COLO829 (cell line): ENCODE measurements around the gene PARP11.
A peak's percentile ranks its signal among the peaks of the same experiment; 100 is the strongest.
"Not testable (repeated sequence)": the region's sequence is repeated elsewhere in the genome, so short reads cannot be mapped to it uniquely, and the experiment has no call there.

Experiments used
- DNase-seq: peaks from one replicate; pipeline ENCODE4 v3.0.0; 2012; ENCODE audit warnings: low spot score

Gene PARP11

GRCh38 chr12:3882896-3883564 lies 9.8 kb upstream of the PARP11 start:
- peak; percentile 20 for DNase-seq

GRCh38 chr12:3882406-3882805 lies 9.2 kb upstream of the PARP11 start:
- no peak for DNase-seq

- DNase-seq: no peak
Measured at GRCh38 chr12:3881281-3881950, 8.2 kb upstream of the PARP11 start.

- no peak for DNase-seq
Measured at GRCh38 chr12:3879846-3880245, 6.6 kb upstream of the PARP11 start.

GRCh38 chr12:3871356-3871755 lies 1.8 kb downstream of the PARP11 start:
- no peak for DNase-seq

GRCh38 chr12:3869865-3870264 lies 3.3 kb downstream of the PARP11 start:
- no peak for DNase-seq

- no peak for DNase-seq
Measured at GRCh38 chr12:3869433-3869832, 3.8 kb downstream of the PARP11 start.

- no peak for DNase-seq
Measured at GRCh38 chr12:3863756-3864155, 9.4 kb downstream of the PARP11 start.

- DNase-seq: no peak
Measured at GRCh38 chr12:3842517-3842916, 30.7 kb downstream of the PARP11 start.

GRCh38 chr12:3841783-3842182 lies 31.4 kb downstream of the PARP11 start:
- DNase-seq: no peak

GRCh38 chr12:3840833-3841232 lies 32.4 kb downstream of the PARP11 start:
- DNase-seq: not testable (repeated sequence)

GRCh38 chr12:3839745-3840144 lies 33.5 kb downstream of the PARP11 start:
- DNase-seq: not testable (repeated sequence)

GRCh38 chr12:3838701-3839548 lies 34.3 kb downstream of the PARP11 start:
- not testable (repeated sequence) for DNase-seq

- no peak for DNase-seq
Measured at GRCh38 chr12:3838076-3838475, 35.1 kb downstream of the PARP11 start.

- DNase-seq: no peak
Measured at GRCh38 chr12:3837049-3837448, 36.1 kb downstream of the PARP11 start.

GRCh38 chr12:3836641-3837040 lies 36.6 kb downstream of the PARP11 start:
- DNase-seq: no peak

- DNase-seq: no peak
Measured at GRCh38 chr12:3835914-3836313, 37.3 kb downstream of the PARP11 start.

GRCh38 chr12:3834774-3835173 lies 38.4 kb downstream of the PARP11 start:
- no peak for DNase-seq

- DNase-seq: no peak
Measured at GRCh38 chr12:3833670-3834310, 39.4 kb downstream of the PARP11 start.

- peak; percentile 23 for DNase-seq
Measured at GRCh38 chr12:3832738-3833137, 40.5 kb downstream of the PARP11 start.

GRCh38 chr12:3828888-3829287 lies 44.3 kb downstream of the PARP11 start:
- no peak for DNase-seq

GRCh38 chr12:3827301-3828000 lies 45.7 kb downstream of the PARP11 start:
- no peak for DNase-seq
